Subcutaneous adipose tissue (tissue), 4 donors: ENCODE results near the gene GPT2. TPM values are rescaled to one million over a fixed set of nuclear protein-coding genes. Genes with fewer than 3 reads are reported as not detected.

Experiments
- total RNA-seq, 4 donors: library from RNA; depleted of rRNA; stranded (reverse); fragments of >200 nt; gene quantifications; one replicate each; pipeline ENCODE4 v1.1.0, GENCODE V29; 2016
- TF ChIP-seq, protein P1 (sequence below): fragments of 450-650 bp; IDR thresholded peaks from one replicate; pipeline ENCODE4 v1.5.1; 2016; ENCODE audit warnings: low read depth, mild to moderate bottlenecking, control low read depth, antibody characterized with exemption, moderate library complexity

GPT2 gene, protein sequence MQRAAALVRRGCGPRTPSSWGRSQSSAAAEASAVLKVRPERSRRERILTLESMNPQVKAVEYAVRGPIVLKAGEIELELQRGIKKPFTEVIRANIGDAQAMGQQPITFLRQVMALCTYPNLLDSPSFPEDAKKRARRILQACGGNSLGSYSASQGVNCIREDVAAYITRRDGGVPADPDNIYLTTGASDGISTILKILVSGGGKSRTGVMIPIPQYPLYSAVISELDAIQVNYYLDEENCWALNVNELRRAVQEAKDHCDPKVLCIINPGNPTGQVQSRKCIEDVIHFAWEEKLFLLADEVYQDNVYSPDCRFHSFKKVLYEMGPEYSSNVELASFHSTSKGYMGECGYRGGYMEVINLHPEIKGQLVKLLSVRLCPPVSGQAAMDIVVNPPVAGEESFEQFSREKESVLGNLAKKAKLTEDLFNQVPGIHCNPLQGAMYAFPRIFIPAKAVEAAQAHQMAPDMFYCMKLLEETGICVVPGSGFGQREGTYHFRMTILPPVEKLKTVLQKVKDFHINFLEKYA
- total RNA-seq = 100 to 1,000 TPM in 1 of 4 donors, 10 to 100 TPM in 3; 35.5 to 291 (median 52.1) TPM

DNA sequence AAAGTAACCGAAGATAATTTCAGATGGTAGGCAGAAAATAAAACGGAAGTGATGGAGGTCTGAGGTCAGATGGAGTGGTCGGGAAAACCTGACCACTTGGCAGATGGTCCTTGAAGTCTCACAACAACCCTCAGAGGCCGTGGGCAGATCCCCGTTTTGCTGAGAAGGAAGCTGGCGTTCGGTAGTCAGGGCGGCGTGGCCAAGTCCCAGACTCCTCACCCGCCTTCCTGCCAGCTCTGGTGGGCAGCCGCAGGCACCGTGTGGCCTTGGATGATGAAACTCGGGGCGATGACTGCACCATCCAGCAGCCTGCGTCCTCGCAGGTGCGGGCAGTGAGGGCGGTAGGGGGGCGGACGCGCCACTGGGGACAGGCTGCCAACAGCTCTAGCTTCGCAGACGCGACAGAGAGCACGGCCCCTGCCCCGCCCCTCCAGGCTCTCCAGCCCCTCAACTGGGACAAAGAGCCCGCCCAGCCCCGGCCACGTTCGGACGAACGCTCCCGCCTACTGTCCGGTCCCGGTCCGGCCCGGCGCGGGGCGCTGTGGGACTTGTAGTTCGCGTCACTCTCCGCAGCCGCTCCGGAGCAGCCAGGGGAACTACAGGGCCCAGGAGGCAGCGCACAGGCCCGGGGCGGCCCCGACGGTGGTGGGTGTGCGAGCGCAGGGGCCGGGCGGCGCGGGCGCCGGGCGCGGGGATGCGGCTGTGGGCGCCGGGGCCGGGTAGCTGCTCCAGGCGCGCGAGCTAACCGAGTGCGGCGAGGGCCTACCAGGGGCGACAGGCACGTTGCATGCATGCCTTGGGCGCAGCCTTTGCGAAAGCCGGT, at the start of gene GPT2:
TSS of gene GPT2 (plus strand) at position 673 of the 823 bp plus-strand sequence. CDS start 354 bp downstream, outside the sequence.
- TF ChIP-seq, protein P1, sequence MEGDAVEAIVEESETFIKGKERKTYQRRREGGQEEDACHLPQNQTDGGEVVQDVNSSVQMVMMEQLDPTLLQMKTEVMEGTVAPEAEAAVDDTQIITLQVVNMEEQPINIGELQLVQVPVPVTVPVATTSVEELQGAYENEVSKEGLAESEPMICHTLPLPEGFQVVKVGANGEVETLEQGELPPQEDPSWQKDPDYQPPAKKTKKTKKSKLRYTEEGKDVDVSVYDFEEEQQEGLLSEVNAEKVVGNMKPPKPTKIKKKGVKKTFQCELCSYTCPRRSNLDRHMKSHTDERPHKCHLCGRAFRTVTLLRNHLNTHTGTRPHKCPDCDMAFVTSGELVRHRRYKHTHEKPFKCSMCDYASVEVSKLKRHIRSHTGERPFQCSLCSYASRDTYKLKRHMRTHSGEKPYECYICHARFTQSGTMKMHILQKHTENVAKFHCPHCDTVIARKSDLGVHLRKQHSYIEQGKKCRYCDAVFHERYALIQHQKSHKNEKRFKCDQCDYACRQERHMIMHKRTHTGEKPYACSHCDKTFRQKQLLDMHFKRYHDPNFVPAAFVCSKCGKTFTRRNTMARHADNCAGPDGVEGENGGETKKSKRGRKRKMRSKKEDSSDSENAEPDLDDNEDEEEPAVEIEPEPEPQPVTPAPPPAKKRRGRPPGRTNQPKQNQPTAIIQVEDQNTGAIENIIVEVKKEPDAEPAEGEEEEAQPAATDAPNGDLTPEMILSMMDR = no peak

DNA sequence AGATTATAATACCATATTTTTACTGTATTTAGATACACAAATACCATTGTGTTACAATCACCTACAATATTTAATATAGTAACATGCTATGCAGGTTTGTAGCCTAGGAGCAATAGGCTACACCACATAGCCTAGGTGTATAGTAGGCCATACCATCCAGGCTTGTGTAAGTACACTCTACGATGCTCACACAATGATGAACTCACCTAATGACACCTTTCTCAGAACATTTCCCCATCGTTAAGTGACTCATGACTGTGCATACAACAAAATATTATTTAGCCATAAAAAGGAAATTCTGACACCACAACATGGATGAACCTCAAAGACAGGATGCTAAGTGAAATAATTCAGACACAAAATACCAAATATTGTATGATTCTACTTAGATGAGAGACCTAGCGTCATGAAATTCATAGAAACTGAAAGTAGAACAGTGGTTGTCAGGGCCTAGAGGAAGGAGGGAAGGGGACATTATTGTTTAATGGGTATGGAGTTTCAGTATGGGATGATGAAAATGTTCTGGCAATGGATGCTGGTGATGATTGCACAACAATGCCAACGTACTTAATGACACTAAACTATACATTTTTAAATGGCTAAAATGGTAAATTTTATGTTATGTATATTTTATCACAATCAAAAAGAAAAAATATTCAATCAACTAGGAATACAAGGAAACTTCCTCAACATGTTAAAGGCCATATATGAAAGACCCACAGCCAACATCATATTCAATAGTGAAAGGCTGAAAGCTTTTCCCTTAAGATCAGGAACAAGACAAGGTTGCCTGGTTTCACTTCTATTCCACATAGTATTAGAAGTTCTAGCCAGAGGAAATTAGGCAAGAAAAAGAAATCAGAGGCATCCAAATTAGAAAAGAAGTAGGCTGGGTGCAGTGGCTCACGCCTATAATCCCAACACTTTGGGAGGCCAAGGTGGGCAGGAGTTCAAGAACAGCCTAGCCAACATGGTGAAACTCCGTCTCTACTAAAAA, 47.3 kb upstream of the GPT2 start:
- TF ChIP-seq, protein P1 = no peak

DNA sequence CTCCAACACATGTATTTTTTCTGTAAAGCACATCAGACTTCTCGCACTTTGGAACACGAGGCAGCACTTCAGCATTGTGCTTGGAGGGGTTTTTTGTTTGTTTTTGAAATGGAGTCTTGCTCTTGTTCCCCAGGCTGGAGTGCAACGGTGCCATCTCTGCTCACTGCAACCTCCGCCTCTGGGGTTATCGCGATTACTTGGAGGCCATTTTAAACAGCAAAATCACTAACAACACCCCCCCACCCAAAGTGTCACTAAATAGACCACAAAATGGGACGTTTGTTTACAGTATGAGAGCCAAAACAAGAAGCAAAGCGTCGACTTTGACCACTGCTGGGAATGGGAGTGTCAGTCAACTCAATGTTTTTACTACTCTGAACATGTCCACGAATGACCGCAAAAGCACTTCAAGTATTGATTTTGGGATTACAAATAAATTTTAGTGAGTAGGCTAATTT, 44.1 kb upstream of the GPT2 start:
- TF ChIP-seq, protein P1 = no peak

DNA sequence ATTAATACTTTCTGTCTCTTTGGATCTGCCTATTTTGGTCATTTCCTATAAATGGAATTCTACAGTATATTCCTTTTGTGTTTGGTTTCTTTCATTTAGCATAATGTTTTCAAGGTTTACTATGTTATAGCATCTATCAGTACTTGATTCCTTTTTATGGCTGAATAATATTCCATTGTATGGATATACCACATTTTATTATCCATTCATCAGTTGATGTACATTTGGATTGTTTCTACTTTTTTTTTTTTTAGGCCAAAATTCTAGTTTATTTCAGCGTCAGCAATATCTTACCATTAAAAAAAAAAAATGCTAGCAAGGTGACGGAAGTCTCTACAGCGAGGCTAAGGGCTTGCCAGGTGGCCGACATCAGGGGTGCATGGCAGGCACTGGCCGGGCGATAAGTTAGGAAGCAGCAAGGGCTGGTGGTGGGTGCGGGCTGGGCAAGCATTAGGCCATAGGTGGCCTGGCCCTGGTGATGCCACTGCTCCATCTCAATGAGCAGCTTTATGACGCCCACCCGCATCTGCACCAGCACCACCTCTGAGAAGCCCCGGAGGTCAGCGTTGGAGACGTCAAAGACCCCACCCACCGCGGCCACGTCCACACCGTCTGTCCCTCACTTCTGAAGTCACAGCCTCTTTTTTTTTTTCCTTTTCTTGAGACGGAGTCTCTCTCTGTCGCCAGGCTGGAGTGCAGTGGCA, 41.8 kb upstream of the GPT2 start:
- TF ChIP-seq, protein P1 = no peak

DNA sequence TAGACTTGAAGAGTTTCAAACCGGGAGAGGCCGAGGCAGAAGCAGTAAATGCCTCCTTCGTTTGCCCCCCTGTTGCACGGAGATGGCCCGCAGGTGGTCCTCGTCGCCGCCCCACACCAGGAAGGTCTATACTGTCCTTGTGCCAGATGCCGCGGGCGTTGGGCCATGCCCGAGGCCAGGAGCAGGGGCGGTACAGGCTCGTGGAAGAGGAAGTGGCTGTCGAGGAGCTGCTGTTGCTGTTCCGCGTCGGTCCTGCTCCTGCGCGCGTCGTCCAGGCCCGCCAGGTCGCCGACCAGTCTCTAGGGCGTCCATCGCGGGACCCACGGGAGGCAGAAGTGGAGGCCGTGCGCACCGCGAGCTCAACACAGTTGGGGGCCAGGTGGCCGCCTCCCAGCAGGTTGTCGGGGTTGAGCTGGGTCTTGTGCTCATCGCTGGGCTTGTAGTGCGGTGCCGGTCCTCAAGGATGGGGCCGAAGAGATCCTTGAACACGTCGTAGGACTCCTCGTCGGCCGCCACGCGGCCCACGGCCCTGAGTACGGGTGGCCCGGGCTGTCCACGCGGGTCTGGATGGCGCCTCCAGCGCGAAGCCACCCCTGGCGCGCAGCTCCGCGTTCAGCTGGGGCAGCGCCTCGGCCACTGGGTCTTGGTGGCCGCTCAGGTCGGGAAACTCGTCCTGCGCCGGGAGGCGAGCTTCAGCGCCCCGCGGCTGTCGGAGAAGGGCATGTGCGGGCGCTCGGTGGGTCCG, 40.1 kb upstream of the GPT2 start:
- TF ChIP-seq, protein P1 = no peak

DNA sequence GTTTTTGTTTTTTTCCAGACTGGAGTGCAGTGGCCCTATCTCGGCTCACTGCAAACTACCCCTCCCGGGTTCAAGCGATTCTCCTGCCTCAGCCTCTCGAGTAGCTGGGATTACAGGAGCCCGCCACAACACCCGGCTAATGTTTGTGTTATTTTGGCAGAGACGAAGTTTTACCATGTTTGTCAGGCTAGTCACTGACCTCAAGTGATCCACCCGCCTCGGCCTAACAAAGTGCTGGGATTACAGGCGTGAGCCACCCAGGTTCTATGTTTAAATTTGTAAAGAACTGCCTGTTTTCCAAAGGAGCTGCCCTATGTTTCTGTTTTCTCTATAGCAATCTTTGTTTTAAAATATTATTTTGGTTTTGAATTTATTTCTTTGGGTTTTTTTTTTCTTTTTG, 39.4 kb upstream of the GPT2 start:
- TF ChIP-seq, protein P1 = no peak
